IPS-20b (cell line): ENCODE data around the gene PODXL2.
A peak's percentile ranks its signal among the peaks of the same experiment; 100 is the strongest.

ENCODE experiments used
- H3K27ac ChIP-seq: one replicate; pipeline ENCODE4 v1.5.1; 2013; ENCODE audit warnings: low read length
- H3K27me3 ChIP-seq: 2 replicates; pipeline ENCODE4 v1.6.1; 2013; ENCODE audit warnings: mild to moderate bottlenecking, low read length, inconsistent platforms; ENCODE audit not compliant: insufficient read depth
- H3K36me3 ChIP-seq: 2 replicates; pipeline ENCODE4 v1.6.1; 2013; ENCODE audit warnings: low read depth, mild to moderate bottlenecking, inconsistent platforms, low read length, moderate library complexity; ENCODE audit not compliant: insufficient read depth
- H3K4me1 ChIP-seq: 2 replicates; pipeline ENCODE4 v1.6.1; 2013; ENCODE audit warnings: mild to moderate bottlenecking, control low read depth, inconsistent platforms, low read length, moderate library complexity; ENCODE audit not compliant: insufficient read depth
- H3K4me3 ChIP-seq: 2 replicates; pipeline ENCODE4 v1.5.1; 2013; ENCODE audit warnings: mild to moderate bottlenecking, low read length, inconsistent platforms
- H3K9ac ChIP-seq: 2 replicates; pipeline ENCODE4 v1.6.1; 2013; ENCODE audit warnings: low read depth, mild to moderate bottlenecking, inconsistent platforms, low read length, moderate library complexity
- H3K9me3 ChIP-seq: 2 replicates; pipeline ENCODE4 v1.6.1; 2013; ENCODE audit warnings: mild to moderate bottlenecking, low read depth, low read length, inconsistent platforms; ENCODE audit not compliant: insufficient read depth

PODXL2 gene

GRCh38 chr3:127691489-127691888, 62.5 kb downstream of the PODXL2 start:
- peaks cover 11% of the 10 kb centered on the region; the same call in 1 of the 2 replicates for H3K4me1 ChIP-seq
- no peaks in the 10 kb centered on the region for H3K27me3 ChIP-seq
- H3K9ac ChIP-seq = no peak overlapping the region
- H3K36me3 ChIP-seq = no peaks in the 10 kb centered on the region
- no peak overlapping the region for H3K4me3 ChIP-seq
- no peak overlapping the region for H3K27ac ChIP-seq
- no peaks in the 10 kb centered on the region for H3K9me3 ChIP-seq

GRCh38 chr3:127691974-127692373, 63.0 kb downstream of the PODXL2 start:
- Histone ChIP-seq H3K27me3 (no peaks in the 10 kb centered on the region), H3K9me3 (no peaks in the 10 kb centered on the region), H3K36me3 (no peaks in the 10 kb centered on the region), H3K27ac (no peak overlapping the region), H3K4me3 (no peak overlapping the region), H3K9ac (no peak overlapping the region), H3K4me1 (peaks cover 11% of the 10 kb centered on the region; the same call in 1 of the 2 replicates)

- Histone ChIP-seq H3K27me3 (no peaks in the 10 kb centered on the region), H3K4me1 (peaks cover 11% of the 10 kb centered on the region; the same call in 1 of the 2 replicates), H3K27ac (no peak overlapping the region), H3K36me3 (no peaks in the 10 kb centered on the region), H3K4me3 (no peak overlapping the region), H3K9ac (no peak overlapping the region), H3K9me3 (no peaks in the 10 kb centered on the region)
These were observed 63.7 kb downstream of the PODXL2 start for GRCh38 chr3:127692501-127693335.

DNA sequence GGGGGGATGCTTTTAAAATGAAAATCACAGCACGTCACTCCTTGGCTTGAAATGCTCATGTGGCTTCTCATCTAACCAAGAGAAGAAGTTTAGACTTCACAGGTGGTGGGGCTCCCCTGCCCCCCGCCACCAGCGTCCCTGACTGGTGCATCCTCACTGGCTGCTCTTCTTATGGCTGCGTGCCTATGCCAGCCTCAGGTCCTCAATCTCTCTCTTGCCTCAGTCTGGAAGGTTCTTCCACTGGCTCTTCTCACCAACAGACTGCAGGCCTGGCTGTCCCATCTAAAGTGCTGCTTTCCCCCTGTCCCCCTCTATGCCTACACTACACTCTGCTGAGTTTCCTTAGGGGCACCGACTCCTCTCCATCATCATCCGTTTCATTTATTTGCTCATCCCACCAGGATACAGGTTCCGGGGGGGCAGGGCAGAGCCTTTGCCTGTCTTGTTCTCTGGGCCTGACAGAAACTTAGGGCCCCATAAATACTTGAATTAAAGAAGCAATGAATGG, 64.4 kb downstream of the PODXL2 start:
- Histone ChIP-seq H3K27ac (no peak overlapping the region), H3K36me3 (no peaks in the 10 kb centered on the region), H3K9ac (no peak overlapping the region), H3K4me1 (peaks cover 11% of the 10 kb centered on the region; the same call in 1 of the 2 replicates), H3K4me3 (no peak overlapping the region), H3K27me3 (no peaks in the 10 kb centered on the region), H3K9me3 (no peaks in the 10 kb centered on the region)

- H3K27me3 ChIP-seq = no peaks in the 10 kb centered on the region
- H3K27ac ChIP-seq = no peak overlapping the region
- no peaks in the 10 kb centered on the region for H3K9me3 ChIP-seq
- no peak overlapping the region for H3K9ac ChIP-seq
- H3K4me3 ChIP-seq = no peak overlapping the region
- peaks cover 8% of the 10 kb centered on the region; the same call in 1 of the 2 replicates for H3K4me1 ChIP-seq
- H3K36me3 ChIP-seq = no peaks in the 10 kb centered on the region
These were observed 65.7 kb downstream of the PODXL2 start for GRCh38 chr3:127694467-127695215.

DNA sequence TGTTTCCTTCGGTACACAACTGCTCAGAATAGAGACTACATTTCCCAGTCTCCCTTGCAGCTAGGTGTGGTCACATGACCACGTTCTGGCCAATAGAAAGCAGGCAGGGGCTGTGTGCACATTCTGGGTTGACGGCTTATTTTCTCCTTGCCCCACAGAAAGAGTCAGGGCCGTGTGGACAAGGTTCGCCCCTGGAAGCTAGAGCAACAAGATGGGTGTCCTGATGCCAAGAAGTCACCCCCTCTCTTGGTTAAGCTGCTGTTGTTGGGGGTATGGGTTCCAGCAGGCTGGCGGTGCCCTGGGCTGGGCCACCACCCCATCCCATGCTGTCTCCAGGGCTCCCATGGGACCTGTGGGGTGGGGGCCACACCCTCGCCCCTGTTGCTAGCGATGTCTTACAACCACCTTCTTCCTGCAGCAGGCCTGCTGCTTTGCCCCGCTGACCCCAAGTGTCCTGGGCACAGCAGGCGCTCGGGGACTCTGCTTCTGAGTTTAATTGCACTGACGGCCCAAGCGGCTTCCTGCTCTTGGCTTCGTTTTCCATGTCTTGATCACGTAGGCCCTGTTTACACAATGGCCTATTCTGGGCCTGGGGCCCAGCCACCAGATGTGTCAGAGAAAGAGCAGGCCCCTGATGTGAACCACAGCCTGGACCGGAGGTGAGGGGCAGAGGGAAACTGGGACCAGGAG, 68.7 kb downstream of the PODXL2 start:
- Histone ChIP-seq H3K9me3 (no peaks in the 10 kb centered on the region), H3K4me3 (peak overlapping the region; percentile 46; the same call in 1 of the 2 replicates), H3K36me3 (no peaks in the 10 kb centered on the region), H3K4me1 (no peaks in the 10 kb centered on the region), H3K27me3 (no peaks in the 10 kb centered on the region), H3K9ac (no peak overlapping the region), H3K27ac (no peak overlapping the region)

GRCh38 chr3:127698286-127698685, 69.3 kb downstream of the PODXL2 start:
- Histone ChIP-seq H3K9me3 (no peaks in the 10 kb centered on the region), H3K27me3 (no peaks in the 10 kb centered on the region), H3K36me3 (no peaks in the 10 kb centered on the region), H3K9ac (no peak overlapping the region), H3K4me1 (no peaks in the 10 kb centered on the region), H3K4me3 (no peak overlapping the region), H3K27ac (no peak overlapping the region)

DNA sequence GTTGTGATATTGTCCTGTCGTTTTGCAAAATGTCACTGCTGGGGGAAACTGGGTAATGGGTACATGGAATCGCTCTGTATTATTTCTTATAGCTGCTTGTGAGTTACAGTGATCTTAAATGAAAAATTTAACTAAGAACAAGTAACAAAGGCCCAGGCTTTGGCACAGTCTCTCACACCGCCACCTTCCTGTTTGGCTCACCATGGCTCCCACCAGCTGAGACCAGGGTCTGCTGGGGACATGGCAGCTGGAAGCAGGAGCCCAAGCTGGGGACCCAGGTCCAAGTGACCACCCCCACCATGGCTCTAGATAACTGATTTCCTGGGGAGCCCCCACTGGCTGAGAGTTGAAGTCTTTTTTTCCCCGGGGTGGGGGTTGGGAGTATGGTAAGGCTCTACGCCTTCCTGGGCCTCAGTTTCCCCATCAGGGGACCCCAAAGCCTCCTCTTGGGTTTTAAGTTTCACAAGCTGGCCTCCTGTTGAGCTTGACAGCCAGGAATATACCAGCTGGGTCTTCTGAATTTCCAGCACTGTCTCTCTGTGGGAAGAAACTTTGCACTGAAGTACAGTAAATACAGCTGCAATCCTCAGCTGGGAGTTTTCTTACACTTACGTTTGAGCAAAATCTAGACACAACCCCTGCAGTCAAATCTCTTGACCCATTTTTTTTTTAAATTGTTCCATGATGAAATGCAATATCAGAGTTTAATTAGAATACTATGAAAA, 69.9 kb downstream of the PODXL2 start:
- Histone ChIP-seq H3K9me3 (no peaks in the 10 kb centered on the region), H3K27ac (no peak overlapping the region), H3K36me3 (no peaks in the 10 kb centered on the region), H3K9ac (no peak overlapping the region), H3K27me3 (no peaks in the 10 kb centered on the region), H3K4me3 (no peak overlapping the region), H3K4me1 (no peaks in the 10 kb centered on the region)

GRCh38 chr3:127699416-127700300, 70.7 kb downstream of the PODXL2 start:
- H3K36me3 ChIP-seq = no peaks in the 10 kb centered on the region
- no peak overlapping the region for H3K9ac ChIP-seq
- H3K4me3 ChIP-seq = no peak overlapping the region
- no peaks in the 10 kb centered on the region for H3K9me3 ChIP-seq
- H3K4me1 ChIP-seq = no peaks in the 10 kb centered on the region
- no peak overlapping the region for H3K27ac ChIP-seq
- no peaks in the 10 kb centered on the region for H3K27me3 ChIP-seq

- no peaks in the 10 kb centered on the region for H3K4me1 ChIP-seq
- H3K9ac ChIP-seq = no peak overlapping the region
- no peaks in the 10 kb centered on the region for H3K27me3 ChIP-seq
- H3K27ac ChIP-seq = no peak overlapping the region
- H3K9me3 ChIP-seq = no peaks in the 10 kb centered on the region
- H3K36me3 ChIP-seq = no peaks in the 10 kb centered on the region
- no peak overlapping the region for H3K4me3 ChIP-seq
These were observed 71.4 kb downstream of the PODXL2 start for GRCh38 chr3:127700406-127700805.
